ENCODE measurements around the gene DNAJC5G.
"Not testable (repeated sequence)": the region's sequence is repeated elsewhere in the genome, so short reads cannot be mapped to it uniquely, and the experiment has no call there.

The DNAJC5G gene

DNA sequence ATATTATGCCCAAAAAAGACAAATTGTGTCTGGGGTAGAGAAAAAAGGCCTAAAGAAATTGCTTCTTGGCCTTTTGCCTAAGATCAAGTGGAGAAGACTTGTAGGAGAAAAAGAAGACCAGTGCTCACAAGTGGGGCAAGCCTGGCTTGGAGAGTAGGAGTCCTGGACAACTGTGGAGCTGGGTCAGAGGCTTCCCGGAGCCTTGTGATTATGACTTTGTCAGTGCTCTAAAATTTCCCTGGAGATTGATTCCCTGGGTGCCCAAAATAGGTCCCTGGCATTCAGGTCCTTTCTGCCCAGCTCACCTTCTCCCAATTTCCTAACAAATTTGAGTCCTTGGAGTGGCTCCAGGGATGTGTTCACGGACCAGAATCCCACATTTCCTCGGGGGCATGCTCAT is 6.2 kb downstream of the DNAJC5G start:
- DNase-seq (ENCODE audit: low read depth in 2 of 2), result no peak

DNA sequence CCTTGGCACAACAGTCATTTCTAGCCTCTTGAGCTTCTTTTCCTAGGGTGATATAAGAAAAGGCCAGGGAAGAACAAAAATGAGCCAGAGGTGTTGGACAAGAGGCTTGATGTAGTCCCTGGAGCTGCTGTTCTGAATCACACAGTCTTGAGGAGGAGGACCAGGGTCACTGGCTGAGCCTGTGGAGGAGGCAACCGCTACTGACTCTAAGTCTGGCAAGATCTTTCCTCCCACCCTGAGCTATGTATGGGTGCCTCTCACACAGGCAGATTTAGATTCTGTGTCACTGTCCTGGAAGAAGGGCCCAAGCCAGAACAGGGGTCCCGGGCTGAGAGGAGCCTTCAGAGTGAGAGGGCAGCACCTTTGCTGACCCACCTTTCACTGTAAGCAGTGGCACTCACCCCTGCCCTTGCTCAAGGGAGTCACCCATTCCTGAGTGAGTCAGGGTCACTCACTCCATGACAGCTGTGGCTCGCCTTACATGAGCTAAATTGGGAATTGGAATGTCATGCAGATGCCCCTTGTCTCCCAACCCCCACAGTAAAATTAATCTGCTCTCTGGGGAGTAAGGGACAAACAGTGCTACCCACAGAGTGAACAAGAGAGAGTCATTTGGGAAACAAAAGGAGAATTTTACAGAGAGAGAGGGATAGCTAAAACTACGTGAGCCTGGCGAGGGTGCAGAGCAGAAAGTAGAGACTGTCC is 6.8 kb downstream of the DNAJC5G start, which contains the start of gene TRIM54:
Gene TRIM54, plus strand, starts transcription at position 575 of the 705 bp plus-strand sequence. CDS start 303 bp downstream, outside the sequence.
- no peak for DNase-seq (ENCODE audit: low read depth in 2 of 2)

GRCh38 chr2:27282892-27283291 is 7.7 kb downstream of the DNAJC5G start:
- no peak for DNase-seq (ENCODE audit: low read depth in 2 of 2)

- DNase-seq (ENCODE audit: low read depth in 2 of 2), result no peak
These were observed 9.8 kb downstream of the DNAJC5G start for GRCh38 chr2:27284996-27285395.

DNA sequence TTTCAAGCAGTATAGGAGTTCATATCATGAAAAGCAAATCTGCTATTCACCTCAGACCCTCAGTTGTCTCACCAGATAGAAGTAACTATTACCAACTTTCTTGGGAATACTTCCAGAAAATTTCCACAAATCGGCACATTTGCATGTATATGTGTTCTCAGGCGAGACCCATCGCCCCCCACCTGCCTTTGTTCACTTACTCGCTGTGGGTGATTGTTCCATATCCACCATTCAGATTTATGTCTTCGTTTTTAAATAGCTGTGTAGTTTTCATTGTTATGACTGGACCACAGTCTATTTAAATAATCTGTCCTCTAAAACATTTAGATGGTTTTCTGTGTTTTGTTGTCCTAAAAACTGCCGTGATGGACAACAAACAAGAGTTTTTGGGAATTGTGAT is 10.2 kb downstream of the DNAJC5G start:
- no peak for DNase-seq (ENCODE audit: low read depth in 2 of 2)

DNA sequence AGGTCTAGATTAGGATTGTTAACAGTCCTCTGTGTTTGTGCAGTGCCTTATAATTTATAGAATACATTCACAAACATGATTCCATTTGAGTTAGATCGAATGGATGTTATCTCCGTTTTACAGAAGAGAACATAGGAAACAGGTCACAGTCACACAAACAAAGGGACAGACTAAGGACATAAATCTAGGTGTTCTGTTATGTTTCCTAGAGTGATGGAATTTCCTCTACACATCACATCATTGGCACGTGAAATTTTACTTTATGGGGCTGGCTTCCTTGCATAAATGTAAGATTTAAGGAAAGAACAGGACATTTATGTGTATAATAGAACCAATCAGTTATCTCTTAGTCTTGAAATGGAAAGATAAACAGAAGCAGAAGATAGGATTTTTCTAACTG is 13.4 kb downstream of the DNAJC5G start:
- DNase-seq (ENCODE audit: low read depth in 2 of 2), result no peak

DNA sequence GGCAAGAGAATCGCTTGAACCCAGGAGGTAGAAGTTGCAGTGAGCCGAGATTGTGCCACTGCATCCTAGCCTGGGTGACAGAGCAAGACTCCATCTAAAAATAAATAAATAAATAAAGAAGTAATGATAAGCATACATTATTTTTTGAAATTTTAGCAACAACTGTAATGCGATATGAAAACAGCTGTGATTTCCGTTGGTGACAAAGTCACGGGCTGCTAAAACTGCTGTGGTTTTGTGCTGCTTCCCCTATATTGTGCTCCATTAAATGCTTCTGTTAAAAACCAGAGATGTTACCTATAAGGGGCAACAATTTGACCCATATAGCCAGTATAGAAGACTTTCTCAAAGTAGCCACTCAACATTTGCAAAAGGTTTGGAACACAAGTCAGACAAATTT is 15.3 kb downstream of the DNAJC5G start:
- DNase-seq (ENCODE audit: low read depth in 2 of 2), result no peak

GRCh38 chr2:27291865-27292264 is 16.6 kb downstream of the DNAJC5G start:
- no peak for DNase-seq (ENCODE audit: low read depth in 2 of 2)

DNA sequence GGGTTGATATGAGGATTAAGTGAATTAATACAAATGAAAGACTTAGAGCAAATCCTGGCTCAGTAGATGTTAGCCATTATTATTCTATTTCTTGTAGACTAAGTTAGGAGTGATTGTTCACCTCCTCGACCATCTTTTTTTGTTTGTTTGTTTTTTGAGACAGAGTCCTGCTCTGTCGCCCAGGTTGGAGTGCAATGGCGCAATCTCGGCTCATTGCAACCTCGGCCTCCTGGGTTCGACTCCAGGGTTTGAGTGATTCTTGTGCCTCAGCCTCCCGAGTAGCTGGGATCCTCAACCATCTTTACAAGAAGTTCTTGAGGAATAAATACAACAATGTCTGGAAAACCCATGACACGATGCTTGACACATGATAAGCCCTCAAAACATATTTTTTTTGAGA is 19.7 kb downstream of the DNAJC5G start:
- DNase-seq (ENCODE audit: low read depth in 2 of 2), result no peak

GRCh38 chr2:27296481-27296880 is 21.2 kb downstream of the DNAJC5G start:
- DNase-seq (ENCODE audit: low read depth in 2 of 2), result no peak

DNA sequence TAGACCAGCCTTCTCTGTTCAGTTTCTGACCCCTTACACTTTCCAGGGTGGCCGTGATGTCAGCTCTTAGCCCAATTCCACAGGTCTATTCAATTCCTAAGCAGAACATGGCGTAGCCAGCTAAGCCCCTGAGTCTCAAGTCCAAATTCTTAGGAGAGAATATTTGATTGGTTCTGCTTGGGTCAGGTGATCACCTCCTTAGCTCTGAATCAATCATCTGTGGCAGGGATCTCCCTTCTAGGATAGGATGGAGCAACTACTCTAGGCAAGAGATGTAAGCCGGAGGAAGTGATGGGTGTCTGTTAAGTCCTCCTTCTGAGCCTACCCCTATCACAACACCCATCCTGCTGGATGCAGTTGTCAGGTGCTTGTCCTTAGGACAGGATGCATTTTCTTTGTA is 22.0 kb downstream of the DNAJC5G start:
- no peak for DNase-seq (ENCODE audit: low read depth in 2 of 2)

DNA sequence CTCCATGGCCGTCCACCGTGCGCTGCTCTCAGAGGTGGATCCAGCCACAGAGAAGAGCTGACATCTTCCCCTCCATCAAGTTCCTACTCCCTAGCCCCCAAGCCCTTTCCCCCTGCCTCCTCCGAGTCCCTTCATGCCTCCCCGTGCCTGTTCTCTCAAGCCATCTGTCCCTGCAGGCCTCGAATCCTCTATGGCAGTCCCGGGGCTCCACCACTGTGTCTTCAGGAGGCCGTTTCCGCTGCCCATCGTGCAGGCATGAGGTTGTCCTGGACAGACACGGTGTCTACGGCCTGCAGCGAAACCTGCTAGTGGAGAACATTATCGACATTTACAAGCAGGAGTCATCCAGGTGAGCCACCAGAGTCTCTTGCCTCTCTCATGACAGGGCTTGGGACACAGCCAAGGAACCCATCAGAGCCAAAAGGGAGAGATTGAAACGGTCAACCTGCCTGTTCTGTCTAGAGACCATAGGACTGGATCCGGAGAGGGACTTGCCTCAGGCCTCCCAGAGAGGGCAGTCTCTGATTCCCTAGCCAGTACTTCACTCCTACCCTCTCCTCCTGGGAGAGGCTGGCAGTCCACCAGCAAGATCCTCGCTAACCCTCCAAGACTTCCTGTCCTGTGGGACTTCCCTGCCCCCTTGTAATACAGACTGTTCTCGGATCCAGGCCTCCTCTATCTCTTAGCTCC is 23.3 kb downstream of the DNAJC5G start:
- DNase-seq (ENCODE audit: low read depth in 2 of 2), result no peak

- DNase-seq (ENCODE audit: low read depth in 2 of 2), result not testable (repeated sequence)
These were observed 25.4 kb downstream of the DNAJC5G start for GRCh38 chr2:27300606-27301005.

- DNase-seq (ENCODE audit: low read depth in 2 of 2), result peak; percentile 36 to 41
These were observed 28.1 kb downstream of the DNAJC5G start for GRCh38 chr2:27303093-27304025.

DNA sequence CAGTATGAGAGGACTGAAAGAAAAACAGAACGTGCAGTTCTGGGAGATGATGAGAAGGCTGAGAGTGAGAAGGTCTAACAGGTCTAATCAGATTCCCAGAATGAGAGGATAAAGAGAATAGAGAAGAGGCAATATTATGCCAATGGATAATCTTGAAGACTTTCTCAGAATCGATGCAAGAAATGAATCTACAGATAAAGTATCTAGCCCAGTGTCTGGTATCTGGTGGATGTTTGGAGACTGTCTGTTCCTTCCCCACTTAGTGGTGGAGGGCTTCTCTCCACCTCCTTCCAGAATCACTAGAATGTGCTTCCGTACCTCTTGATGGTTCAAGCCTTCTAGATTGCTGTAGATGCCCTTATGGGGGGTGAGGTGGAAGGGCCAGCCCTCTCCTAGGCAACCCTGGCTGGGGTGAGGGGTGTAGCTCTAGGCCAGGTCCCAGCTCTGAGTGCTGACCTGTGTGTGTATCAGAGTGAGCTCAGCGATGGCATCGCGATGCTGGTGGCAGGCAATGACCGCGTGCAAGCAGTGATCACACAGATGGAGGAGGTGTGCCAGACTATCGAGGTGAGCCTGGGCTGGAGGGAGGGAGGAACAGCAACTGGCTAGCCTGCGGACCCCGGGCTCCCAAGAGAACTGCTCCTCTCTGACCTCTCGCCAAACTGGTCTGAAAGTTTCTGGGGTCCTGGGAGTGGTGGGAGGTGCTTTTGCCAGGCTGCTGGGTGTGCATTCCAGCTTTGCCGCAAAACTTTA is 29.4 kb downstream of the DNAJC5G start:
- DNase-seq (ENCODE audit: low read depth in 2 of 2), result no peak

DNA sequence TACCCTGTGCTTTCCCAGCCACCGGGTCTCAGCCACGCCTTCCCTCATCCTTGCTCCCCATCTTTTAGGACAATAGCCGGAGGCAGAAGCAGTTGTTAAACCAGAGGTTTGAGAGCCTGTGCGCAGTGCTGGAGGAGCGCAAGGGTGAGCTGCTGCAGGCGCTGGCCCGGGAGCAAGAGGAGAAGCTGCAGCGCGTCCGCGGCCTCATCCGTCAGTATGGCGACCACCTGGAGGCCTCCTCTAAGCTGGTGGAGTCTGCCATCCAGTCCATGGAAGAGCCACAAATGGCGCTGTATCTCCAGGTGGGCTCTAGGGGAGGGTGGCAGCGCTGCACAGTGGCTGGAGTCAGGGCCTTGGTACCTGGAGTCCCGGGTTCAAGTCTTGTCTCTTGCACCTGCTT is 30.3 kb downstream of the DNAJC5G start:
- DNase-seq (ENCODE audit: low read depth in 2 of 2), result no peak

DNA sequence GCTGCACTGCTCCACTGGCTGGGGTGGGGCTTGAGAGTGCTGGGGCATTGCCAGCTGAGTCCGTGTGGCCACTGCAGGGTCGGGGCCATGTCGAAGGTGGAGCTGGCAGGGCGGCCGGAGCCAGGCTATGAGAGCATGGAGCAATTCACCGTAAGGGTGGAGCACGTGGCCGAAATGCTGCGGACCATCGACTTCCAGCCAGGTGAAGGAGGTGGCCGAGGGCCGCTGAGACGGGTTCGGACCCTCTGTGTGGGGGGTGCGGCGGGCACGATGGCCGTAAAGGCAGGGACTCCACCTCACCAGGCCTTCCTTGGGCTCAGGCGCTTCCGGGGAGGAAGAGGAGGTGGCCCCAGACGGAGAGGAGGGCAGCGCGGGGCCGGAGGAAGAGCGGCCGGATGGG is 30.9 kb downstream of the DNAJC5G start:
- no peak for DNase-seq (ENCODE audit: low read depth in 2 of 2)

DNA sequence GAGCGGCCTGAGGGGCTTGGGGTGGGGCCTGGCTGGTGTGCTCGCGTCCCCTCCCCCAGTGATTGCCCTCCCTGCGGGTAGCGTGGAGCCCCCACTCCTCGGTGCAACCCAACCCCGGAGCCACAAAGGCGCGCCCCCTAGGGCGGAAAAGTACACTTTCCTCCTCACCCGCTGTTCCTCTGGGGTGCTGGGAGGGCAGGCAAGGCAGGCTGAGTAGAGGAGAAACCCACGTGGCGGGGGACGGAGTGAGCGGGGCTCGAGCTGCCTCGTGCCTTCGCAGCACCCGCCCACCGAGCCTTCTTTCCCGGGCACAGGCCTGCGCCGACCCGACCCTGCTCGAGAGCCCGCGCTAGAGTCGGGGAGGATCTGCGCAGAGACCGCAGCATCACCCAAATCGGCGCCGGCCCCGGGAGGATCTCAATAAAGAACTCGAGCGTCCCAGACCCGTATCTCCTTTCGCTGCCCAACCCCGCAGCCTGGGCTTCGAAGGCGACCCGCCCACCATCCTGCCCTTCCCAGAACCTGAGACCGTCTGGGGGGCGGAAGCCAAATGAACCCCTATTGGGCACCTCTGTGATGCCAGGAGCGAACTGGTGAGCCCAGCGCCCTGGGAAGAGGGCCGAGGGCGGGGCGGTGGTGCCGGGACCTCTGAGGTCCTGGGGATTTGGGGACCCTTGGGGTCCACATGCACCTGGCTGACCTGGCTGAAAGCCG is 31.5 kb downstream of the DNAJC5G start:
- no peak for DNase-seq (ENCODE audit: low read depth in 2 of 2)

DNA sequence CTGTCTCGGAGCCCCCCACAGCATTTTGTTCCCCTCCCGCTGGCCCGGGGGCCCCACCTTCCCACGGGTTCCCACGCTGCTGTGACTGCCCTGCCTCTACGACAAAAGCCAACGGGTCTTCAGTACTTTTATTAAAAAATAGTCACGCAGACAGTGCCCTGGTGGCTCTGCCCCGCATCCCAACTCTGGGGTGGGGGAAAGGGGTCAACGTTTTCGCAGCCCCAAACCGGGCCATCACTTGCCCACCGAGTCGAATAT is 32.0 kb downstream of the DNAJC5G start:
- no peak for DNase-seq (ENCODE audit: low read depth in 2 of 2)

DNA sequence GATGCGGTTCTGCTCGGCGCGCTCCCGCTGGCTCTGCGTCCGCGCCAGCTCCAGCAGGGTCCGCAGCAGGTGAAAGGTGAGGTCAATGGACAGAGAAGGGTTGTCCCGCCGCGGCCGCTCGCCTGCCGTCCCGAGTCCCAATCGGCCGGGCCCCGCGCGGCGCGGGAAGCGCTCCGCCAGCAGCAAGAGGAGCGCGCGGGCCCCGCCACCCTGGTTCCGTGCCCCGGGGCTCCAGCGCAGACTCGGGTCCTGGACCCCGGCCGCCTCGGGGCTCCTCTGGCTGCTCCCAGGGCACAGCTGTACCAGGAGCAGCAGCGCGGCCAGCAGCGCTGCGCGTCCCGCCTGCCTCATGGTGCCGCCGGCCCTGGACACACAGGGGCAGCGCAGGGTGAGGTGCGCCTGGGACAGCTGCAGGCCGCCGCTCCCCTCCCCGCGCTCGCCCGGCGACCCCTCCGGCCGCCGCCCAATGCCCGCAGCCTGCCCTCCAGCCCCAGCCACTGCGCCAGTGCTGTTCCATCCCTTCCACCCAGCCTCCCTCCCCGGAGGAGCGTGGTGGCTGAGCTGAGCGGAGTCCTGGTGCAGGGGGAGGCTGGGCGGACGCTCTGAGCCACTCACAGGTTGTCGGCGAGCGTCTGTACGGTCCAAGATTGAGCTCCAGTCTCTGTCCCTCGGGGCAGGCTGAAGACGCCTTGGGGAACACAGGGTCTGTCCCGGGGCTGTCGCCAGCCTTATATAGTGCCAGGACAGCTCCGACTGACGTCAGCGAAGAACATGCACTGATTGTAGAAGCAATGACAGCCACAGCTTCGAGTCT is 32.5 kb downstream of the DNAJC5G start:
- no peak for DNase-seq (ENCODE audit: low read depth in 2 of 2)
